K562 (cell line): ENCODE results near the gene TNFSF13B. TPM values are rescaled to one million over a fixed set of nuclear protein-coding genes. Genes with fewer than 3 reads are reported as not detected.

Source experiments
- ATF3 ChIP-seq, 2 experiments: fragments of 450-650 bp in 1 of 2; sonication (generic) in 1 of 2; formaldehyde crosslinking in 1 of 2; IDR thresholded peaks in 1 of 2; conservative IDR thresholded peaks in 1 of 2; 2 replicates each; pipeline versions ENCODE4 v1.6.1 to v1.8.1; 2016 to 2023; ENCODE audit warnings: mild to moderate bottlenecking in 2 of 2, moderate library complexity in 2 of 2, inconsistent platforms in 1 of 2, missing genetic modification reagents in 1 of 2
- BDP1 ChIP-seq: IDR thresholded peaks from 3 replicates; pipeline ENCODE4 v1.6.1; 2011; ENCODE audit not compliant: insufficient read length, insufficient read depth
- FOXP4 ChIP-seq: sonication (generic); formaldehyde crosslinking; IDR thresholded peaks from 2 replicates; pipeline ENCODE4 v1.8.0; 2022; ENCODE audit warnings: mild to moderate bottlenecking, missing genetic modification reagents, borderline replicate concordance
- HOXB6 ChIP-seq: fragments of 250-450 bp; sonication (Bioruptor Pico); IDR thresholded peaks from 2 replicates; pipeline ENCODE4 v1.5.1; 2022; ENCODE audit warnings: mild to moderate bottlenecking, borderline replicate concordance
- KLF10 ChIP-seq: fragments of 250-450 bp; sonication (Bioruptor Pico); IDR thresholded peaks from 2 replicates; pipeline ENCODE4 v1.6.1; 2021; ENCODE audit warnings: matching md5 sums
- LEF1 ChIP-seq: fragments of 450-650 bp; IDR thresholded peaks from 2 replicates; pipeline ENCODE4 v1.6.1; 2016; ENCODE audit warnings: mild to moderate bottlenecking
- MBD1 ChIP-seq: fragments of 250-450 bp; sonication (Bioruptor Pico); IDR thresholded peaks from 2 replicates; pipeline ENCODE4 v1.8.0; 2022; ENCODE audit warnings: inconsistent platforms
- MECOM ChIP-seq: fragments of 250-450 bp; sonication (Bioruptor Pico); IDR thresholded peaks from 2 replicates; pipeline ENCODE4 v1.8.0; 2022; ENCODE audit warnings: inconsistent platforms
- REST ChIP-seq, 2 experiments: fragments of 450-650 bp; formaldehyde crosslinking in 1 of 2; IDR thresholded peaks; 2 replicates each; pipeline versions ENCODE4 v1.4.0 to v1.6.1; 2014 to 2020; ENCODE audit warnings: mild to moderate bottlenecking in 2 of 2, borderline replicate concordance in 1 of 2, low read depth in 1 of 2
- WHSC1 ChIP-seq: IDR thresholded peaks from one replicate; pipeline ENCODE4 v1.6.1; 2012; ENCODE audit warnings: low read length, control low read depth, inconsistent platforms
- ZNF41 ChIP-seq: fragments of 250-450 bp; sonication (Bioruptor Pico); conservative IDR thresholded peaks from 2 replicates; pipeline ENCODE4 v1.4.0; 2020; ENCODE audit warnings: mild to moderate bottlenecking
- polyA plus RNA-seq, 8 experiments: library from polyadenylated mRNA; depleted of rRNA in 4 of 8; stranded (reverse) in 5 of 8; unstranded in 3 of 8; fragments of >200 nt; fragmentation: Nextera tagmentation in 2 of 8; fragmentation: Illumina TruSeq in 1 of 8; extraction: Ambion mirVana in 2 of 8; extraction: Trizol in 1 of 8; gene quantifications; 2 replicates each; pipeline versions ENCODE4 v1.2.1 to v1.2.3, GENCODE V29; 2011 to 2014; ENCODE audit warnings: inconsistent platforms in 1 of 8, missing spikeins in 1 of 8
- total RNA-seq, 7 experiments: library from RNA; depleted of rRNA in 6 of 7; stranded (reverse); fragments of >200 nt in 6 of 7; fragmentation: Illumina TruSeq in 2 of 7; extraction: Trizol in 2 of 7; gene quantifications; 2 replicates each; pipeline versions ENCODE4 v1.2.1 to v1.2.3, GENCODE V29; 2011 to 2021; ENCODE audit warnings: low replicate concordance in 1 of 7

Gene TNFSF13B
- total and polyA plus RNA-seq, 9 of the 15 experiments (the other 6 are each of a cell fraction or from before 2014, with no cell fraction given): 1.1 to 2.1 (median 1.5) TPM

GRCh38 chr13:108220041-108220440 lies 49.5 kb upstream of the TNFSF13B start (continued):
- TF ChIP-seq ATF3 (IDR thresholded peaks at IDR 0.05) (no peak), ATF3 (CRISPR knock-in tag; conservative IDR thresholded peaks at IDR 0.05) (no peak), KLF10 (CRISPR knock-in tag) (no peak), HOXB6 (CRISPR knock-in tag) (no peak), MECOM (no peak), LEF1 (no peak), FOXP4 (no peak), WHSC1 (no peak), MBD1 (CRISPR knock-in tag) (no peak), REST (IDR thresholded peaks at IDR 0.05; ENCODE audit: borderline replicate concordance) (no peak), REST (CRISPR knock-in tag; IDR thresholded peaks at IDR 0.05; ENCODE audit: low read depth) (no peak), BDP1 (no peak), ZNF41 (CRISPR knock-in tag) (no peak)
